HG02678 (cell line): Measurements from ENCODE around the gene PEDS1.
A peak's percentile ranks its signal among the peaks of the same experiment; 100 is the strongest.
"Not testable (repeated sequence)": the region's sequence is repeated elsewhere in the genome, so short reads cannot be mapped to it uniquely, and the experiment has no call there.

Experiments
- ATAC-seq: cut with Tn5 transposase; IDR thresholded peaks from one replicate; pipeline ENCODE4 v1.9.1; 2021; ENCODE audit warnings: mild to moderate bottlenecking, moderate library complexity; ENCODE audit not compliant: unreplicated experiment

The PEDS1 gene

GRCh38 chr20:50153500-50154377 is at the start of gene PEDS1:
Gene PEDS1, minus strand, starts transcription at chr20:50153723. Its CDS starts 86 bp downstream, at chr20:50153637.
- ATAC-seq, result peak; percentile 94

- no peak for ATAC-seq
Measured at GRCh38 chr20:50202677-50203076, 49.2 kb upstream of the PEDS1 start.

GRCh38 chr20:50201710-50202109 is 48.2 kb upstream of the PEDS1 start:
- ATAC-seq, result not testable (repeated sequence)

- no peak for ATAC-seq
Measured at GRCh38 chr20:50200482-50201104, 47.1 kb upstream of the PEDS1 start.

GRCh38 chr20:50199703-50200102 is 46.2 kb upstream of the PEDS1 start:
- ATAC-seq, result no peak

- ATAC-seq, result no peak
Measured at GRCh38 chr20:50198716-50199115, 45.2 kb upstream of the PEDS1 start.

GRCh38 chr20:50198180-50198666 is 44.7 kb upstream of the PEDS1 start:
- no peak for ATAC-seq

GRCh38 chr20:50197463-50198179 is 44.1 kb upstream of the PEDS1 start:
- ATAC-seq, result no peak

GRCh38 chr20:50196896-50197295 is 43.4 kb upstream of the PEDS1 start:
- ATAC-seq, result no peak

GRCh38 chr20:50196248-50196647 is 42.7 kb upstream of the PEDS1 start:
- ATAC-seq, result no peak

GRCh38 chr20:50195524-50196120 is 42.1 kb upstream of the PEDS1 start:
- no peak for ATAC-seq

- no peak for ATAC-seq
Measured at GRCh38 chr20:50194831-50195523, 41.5 kb upstream of the PEDS1 start.

- ATAC-seq, result no peak
Measured at GRCh38 chr20:50194422-50194830, 40.9 kb upstream of the PEDS1 start.

- ATAC-seq, result no peak
Measured at GRCh38 chr20:50193836-50194421, 40.4 kb upstream of the PEDS1 start.

GRCh38 chr20:50193199-50193835 is 39.8 kb upstream of the PEDS1 start:
- no peak for ATAC-seq

GRCh38 chr20:50192364-50193198 is 39.1 kb upstream of the PEDS1 start:
- no peak for ATAC-seq

GRCh38 chr20:50191544-50192363 is 38.2 kb upstream of the PEDS1 start:
- peak; percentile 28 for ATAC-seq

- peak; percentile 28 for ATAC-seq
Measured at GRCh38 chr20:50191065-50191543, 37.6 kb upstream of the PEDS1 start.
